H1 (cell line): ENCODE measurements around the gene TFF1. TPM values are rescaled to one million over a fixed set of nuclear protein-coding genes. Genes with fewer than 3 reads are reported as not detected.

Experiments
- CTCF ChIA-PET: fragments of 300-600 bp; sonication (Branson Sonifier 250); formaldehyde crosslinking; loops from one replicate; lab custom pipeline; 2021; ENCODE audit not compliant: partially characterized antibody; lab: Charles Lee
- POLR2A ChIA-PET: fragments of 300-600 bp; sonication (Branson Sonifier 250); formaldehyde crosslinking; loops from one replicate; lab custom pipeline; 2021; ENCODE audit warnings: inconsistent platforms; ENCODE audit not compliant: partially characterized antibody; lab: Charles Lee
- DNase-seq, 2 experiments: peaks; one replicate each; pipeline versions ENCODE4 v3.0.0 to v3.0.0-alpha.2; 2010 to 2022; ENCODE audit warnings: low spot score in 2 of 2, low read depth in 1 of 2, mixed read lengths in 1 of 2
- FAIRE-seq: peaks from 2 replicates; lab custom pipeline; 2011; peaks lifted over from hg19 to GRCh38; lab: Jason Lieb, UNC
- H2AFZ ChIP-seq: 2 replicates; pipeline ENCODE4 v1.8.1; 2012; ENCODE audit warnings: low read length, inconsistent platforms
- H2AK5ac ChIP-seq: 2 replicates; pipeline ENCODE4 v1.6.1; 2013; ENCODE audit warnings: low read depth, low read length
- H2BK120ac ChIP-seq: replicated peaks from 2 replicates; pipeline ENCODE3; 2013; ENCODE audit warnings: low read depth, low read length, inconsistent platforms
- H2BK12ac ChIP-seq: 2 replicates; pipeline ENCODE4 v1.6.1; 2013; ENCODE audit warnings: low read depth, low read length
- H2BK15ac ChIP-seq: 2 replicates; pipeline ENCODE4 v1.6.1; 2013; ENCODE audit warnings: low read length
- H2BK20ac ChIP-seq: 2 replicates; pipeline ENCODE4 v1.6.1; 2013; ENCODE audit warnings: low read length
- H2BK5ac ChIP-seq: 2 replicates; pipeline ENCODE4 v1.6.1; 2013; ENCODE audit warnings: low read depth, low read length
- H3K14ac ChIP-seq: 2 replicates; pipeline ENCODE4 v1.6.1; 2013; ENCODE audit warnings: inconsistent platforms; ENCODE audit not compliant: insufficient read length
- H3K18ac ChIP-seq: 2 replicates; pipeline ENCODE4 v1.6.1; 2013; ENCODE audit warnings: low read length; ENCODE audit errors: extremely low read depth
- H3K23ac ChIP-seq: 2 replicates; pipeline ENCODE4 v1.6.1; 2013; ENCODE audit warnings: inconsistent platforms; ENCODE audit not compliant: insufficient read length
- H3K23me2 ChIP-seq: 2 replicates; pipeline ENCODE4 v1.6.1; 2013; ENCODE audit warnings: low read depth, low read length
- H3K27ac ChIP-seq: 2 replicates; pipeline ENCODE4 v1.6.1; 2011; ENCODE audit warnings: low read depth, low read length, inconsistent platforms
- H3K27me3 ChIP-seq, 4 experiments: replicated peaks in 1 of 4; 1 replicate in 1 of 4; 2 replicates in 3 of 4; pipeline versions ENCODE4 v1.6.1 to v1.8.1; 2011 to 2013; ENCODE audit warnings: low read length in 3 of 4, mild to moderate bottlenecking in 3 of 4, inconsistent platforms in 2 of 4, mixed read lengths in 2 of 4, moderate library complexity in 1 of 4; ENCODE audit not compliant: control insufficient read depth in 3 of 4, insufficient read depth in 3 of 4; ENCODE audit errors: extremely low read depth in 1 of 4
- H3K36me3 ChIP-seq, 4 experiments: 2 replicates each; pipeline versions ENCODE4 v1.6.1 to v1.8.1; 2011 to 2013; ENCODE audit warnings: mild to moderate bottlenecking in 4 of 4, low read length in 3 of 4, moderate library complexity in 2 of 4, control low read depth in 1 of 4, inconsistent platforms in 1 of 4; ENCODE audit not compliant: insufficient read depth in 4 of 4, control insufficient read depth in 2 of 4
- H3K4ac ChIP-seq: replicated peaks from 2 replicates; pipeline ENCODE3; 2013; ENCODE audit warnings: low read length, low read depth, mixed read lengths, inconsistent platforms; ENCODE audit not compliant: insufficient read length
- H3K4me1 ChIP-seq, 4 experiments: replicated peaks in 1 of 4; 1 replicate in 1 of 4; 2 replicates in 3 of 4; pipeline versions ENCODE4 v1.6.1 to v1.8.1; 2011 to 2013; ENCODE audit warnings: low read length in 3 of 4, inconsistent platforms in 2 of 4, mixed read lengths in 1 of 4; ENCODE audit not compliant: insufficient read depth in 4 of 4, control insufficient read depth in 3 of 4
- H3K4me2 ChIP-seq, 2 experiments: 2 replicates each; pipeline versions ENCODE4 v1.6.1 to v1.8.1; 2011 to 2013; ENCODE audit warnings: low read depth in 2 of 2, low read length in 2 of 2, control low read depth in 1 of 2, inconsistent platforms in 1 of 2, mild to moderate bottlenecking in 1 of 2; ENCODE audit not compliant: insufficient read depth in 1 of 2
- H3K4me3 ChIP-seq, 4 experiments: fragments of 200-600, 300-600 bp in 1 of 4; sonication (generic), shearing (Covaris generic), sonication (Bioruptor Twin) in 1 of 4; 2 replicates each; pipeline versions ENCODE4 v1.5.1 to v1.8.1; 2011 to 2016; ENCODE audit warnings: low read length in 4 of 4, low read depth in 3 of 4, control low read depth in 2 of 4, inconsistent platforms in 2 of 4, mild to moderate bottlenecking in 2 of 4, mixed read lengths in 1 of 4, moderate library complexity in 1 of 4; ENCODE audit not compliant: insufficient read depth in 2 of 4; ENCODE audit errors: extremely low read depth in 1 of 4
- H3K56ac ChIP-seq: replicated peaks from 2 replicates; pipeline ENCODE3; 2013; ENCODE audit warnings: low read depth, mild to moderate bottlenecking, mixed read lengths, low read length, inconsistent platforms; ENCODE audit not compliant: insufficient read length
- H3K79me1 ChIP-seq: 2 replicates; pipeline ENCODE4 v1.6.1; 2013; ENCODE audit warnings: low read depth, low read length, control low read depth
- H3K79me2 ChIP-seq, 2 experiments: 2 replicates each; pipeline versions ENCODE4 v1.6.1 to v1.8.1; 2012 to 2013; ENCODE audit warnings: low read length in 2 of 2, mild to moderate bottlenecking in 2 of 2, inconsistent platforms in 1 of 2; ENCODE audit not compliant: insufficient read depth in 2 of 2, control insufficient read depth in 1 of 2
- H3K9ac ChIP-seq, 4 experiments: replicated peaks in 1 of 4; 1 replicate in 1 of 4; 2 replicates in 3 of 4; pipeline versions ENCODE4 v1.6.1 to v1.8.1; 2011 to 2013; ENCODE audit warnings: low read depth in 3 of 4, low read length in 3 of 4, control low read depth in 2 of 4, mild to moderate bottlenecking in 2 of 4, moderate library complexity in 2 of 4, inconsistent platforms in 1 of 4; ENCODE audit errors: extremely low read depth in 1 of 4
- H3K9me3 ChIP-seq, 2 experiments: 2 replicates each; pipeline versions ENCODE4 v1.6.1 to v1.8.1; 2012 to 2013; ENCODE audit warnings: mild to moderate bottlenecking in 2 of 2, moderate library complexity in 2 of 2, control low read depth in 1 of 2, inconsistent platforms in 1 of 2, low read depth in 1 of 2, low read length in 1 of 2, mixed read lengths in 1 of 2; ENCODE audit not compliant: insufficient read depth in 2 of 2
- H4K20me1 ChIP-seq, 2 experiments: replicated peaks in 1 of 2; 2 replicates each; pipeline versions ENCODE3 to v1.8.1; 2011 to 2013; ENCODE audit warnings: inconsistent platforms in 2 of 2, low read length in 2 of 2, mild to moderate bottlenecking in 1 of 2; ENCODE audit not compliant: insufficient read depth in 2 of 2, control insufficient read depth in 1 of 2
- H4K5ac ChIP-seq: 2 replicates; pipeline ENCODE4 v1.6.1; 2013; ENCODE audit warnings: low read length, low read depth, mixed read lengths, inconsistent platforms; ENCODE audit not compliant: insufficient read length
- H4K8ac ChIP-seq: 2 replicates; pipeline ENCODE4 v1.8.0; 2013; ENCODE audit warnings: mild to moderate bottlenecking, moderate library complexity, low read length, inconsistent platforms; ENCODE audit not compliant: insufficient read depth; ENCODE audit errors: extremely low read depth
- H4K91ac ChIP-seq: replicated peaks from 2 replicates; pipeline ENCODE3; 2013; ENCODE audit warnings: low read length, mixed read lengths, inconsistent platforms; ENCODE audit not compliant: insufficient read length
- ASH2L ChIP-seq: fragments of 200-600, 300-600 bp; sonication (generic); IDR thresholded peaks from one replicate; pipeline ENCODE4 v1.7.1; 2017; ENCODE audit warnings: low read length
- CHD2 ChIP-seq: IDR thresholded peaks from 2 replicates; pipeline ENCODE4 v1.6.1; 2012; ENCODE audit warnings: low read length, improper control_type of control experiment
- EGR1 ChIP-seq: IDR thresholded peaks from 2 replicates; pipeline ENCODE4 v1.6.1; 2011; ENCODE audit warnings: low read depth, low read length, borderline replicate concordance
- EP300 ChIP-seq, 2 experiments: IDR thresholded peaks; 1 replicate in 1 of 2; 2 replicates in 1 of 2; pipeline ENCODE4 v1.6.1; 2011 to 2012; ENCODE audit warnings: low read depth in 2 of 2, low read length in 2 of 2, mild to moderate bottlenecking in 2 of 2, borderline replicate concordance in 1 of 2, inconsistent platforms in 1 of 2, moderate library complexity in 1 of 2
- EZH2 ChIP-seq: fragments of 200-600 bp; sonication (generic); IDR thresholded peaks from 2 replicates; pipeline ENCODE4 v1.7.1; 2012; ENCODE audit warnings: low read depth, mild to moderate bottlenecking, moderate library complexity, low read length, inconsistent platforms; ENCODE audit not compliant: severe bottlenecking
- HDAC6 ChIP-seq: IDR thresholded peaks from one replicate; pipeline ENCODE4 v1.7.1; 2012; ENCODE audit warnings: low read depth, mild to moderate bottlenecking, inconsistent platforms, low read length, moderate library complexity
- KDM5A ChIP-seq: fragments of 200-600 bp; IDR thresholded peaks from 2 replicates; pipeline ENCODE4 v1.7.1; 2012; ENCODE audit warnings: mild to moderate bottlenecking, low read length, inconsistent platforms, mixed read lengths
- RFX5 ChIP-seq: IDR thresholded peaks from 2 replicates; pipeline ENCODE4 v1.6.1; 2011; ENCODE audit warnings: low read depth, low read length, improper control_type of control experiment, borderline replicate concordance
- SP4 ChIP-seq: IDR thresholded peaks from 2 replicates; pipeline ENCODE4 v1.6.1; 2012; ENCODE audit warnings: low read length, inconsistent platforms
- TBP ChIP-seq: IDR thresholded peaks from 2 replicates; pipeline ENCODE4 v1.6.1; 2011; ENCODE audit warnings: low read depth, low read length, improper control_type of control experiment
- USF2 ChIP-seq: IDR thresholded peaks from 2 replicates; pipeline ENCODE4 v1.6.1; 2011; ENCODE audit warnings: low read length, improper control_type of control experiment
- ZNF274 ChIP-seq: IDR thresholded peaks from 2 replicates; pipeline ENCODE4 v1.7.0; 2012; ENCODE audit warnings: low read length, borderline replicate concordance; ENCODE audit errors: extremely low read depth
- WGBS, 2 experiments: shearing (Covaris generic) in 1 of 2; methylation state at CpG; one replicate each; pipeline versions ENCODE4 v1.1.6 to v1.1.7; 2013 to 2015; ENCODE audit warnings: low lambda C conversion rate in 2 of 2, mixed read lengths in 2 of 2, inconsistent platforms in 1 of 2, low coverage in 1 of 2, missing lambda C conversion rate in 1 of 2; ENCODE audit not compliant: insufficient replicate concordance in 2 of 2, insufficient coverage in 1 of 2, insufficient read length in 1 of 2; ENCODE audit errors: extremely low coverage in 1 of 2, missing lambda C conversion rate in 1 of 2; 5-methylcytosine and 5-hydroxymethylcytosine counted together
- polyA plus RNA-seq, 7 experiments: library from polyadenylated mRNA; depleted of rRNA in 3 of 7; stranded (reverse) in 5 of 7; unstranded in 2 of 7; fragments of >200 nt in 5 of 7; fragments of 200-250 nt in 2 of 7; gene quantifications; 1 replicate in 5 of 7; 2 replicates in 1 of 7; 4 replicates in 1 of 7; pipeline versions ENCODE4 v1.2.1 to v1.2.3, GENCODE V29; 2011 to 2013; ENCODE audit warnings: missing spikeins in 2 of 7, mixed read lengths in 2 of 7
- total RNA-seq: library from RNA; stranded (reverse); fragmentation: NEBNext Ultra II Directional; extraction: Animal tissue kit (Norgen Biotek cat#: 25700); gene quantifications from 2 replicates; pipeline ENCODE4 v1.2.1, GENCODE V29; 2021

Gene TFF1
- total and polyA plus RNA-seq, 2 of the 8 experiments (the other 6 are each of a cell fraction or from before 2014, with no cell fraction given), result not detected

GRCh38 chr21:42341776-42342542 is 24.4 kb downstream of the TFF1 start:
- H2BK120ac ChIP-seq, result no peak overlapping the region
- no peaks in the 10 kb centered on the region for H3K9me3 ChIP-seq
- no peaks in the 10 kb centered on the region for H3K79me1 ChIP-seq
- 95% methylated on average over 15 of the region's 15 CpGs; no CpG with 5 or more reads in 1 of the 2 experiments for WGBS, 2 experiments
- no peak overlapping the region for H2AK5ac ChIP-seq
- H3K23me2 ChIP-seq, result no peaks in the 10 kb centered on the region
- H3K9ac ChIP-seq, result no peak overlapping the region
- no peaks in the 10 kb centered on the region for H4K20me1 ChIP-seq
- H3K4me3 ChIP-seq, result no peak overlapping the region
- no peak overlapping the region for H3K23ac ChIP-seq
- no peak overlapping the region for H4K91ac ChIP-seq
- no peaks in the 10 kb centered on the region for H3K79me2 ChIP-seq
- no peak overlapping the region for H3K56ac ChIP-seq
- H3K14ac ChIP-seq, result no peak overlapping the region
- no peak overlapping the region for H2BK12ac ChIP-seq
- H4K5ac ChIP-seq, result no peak overlapping the region
- DNase-seq (peak in 1 of 2 experiments; percentile 19), FAIRE-seq (no peak)
- peaks cover 0 to 5% (median 3%) of the 10 kb centered on the region in 4 experiments; a peak in 4 of 7 replicates for H3K4me1 ChIP-seq
- H2AFZ ChIP-seq, result no peak overlapping the region
- H3K18ac ChIP-seq, result no peak overlapping the region
- H4K8ac ChIP-seq, result no peak overlapping the region
- no peaks in the 10 kb centered on the region for H3K27me3 ChIP-seq
- H3K4ac ChIP-seq, result no peak overlapping the region
- H3K27ac ChIP-seq, result no peak overlapping the region
- H2BK15ac ChIP-seq, result no peak overlapping the region
- no peak overlapping the region for H3K4me2 ChIP-seq
- H2BK20ac ChIP-seq, result no peak overlapping the region
- H3K36me3 ChIP-seq, result no peaks in the 10 kb centered on the region
- ChIA-PET POLR2A (no interaction called here), CTCF (interaction anchor here (0.6 to 11.6 kb wide), 6 partner anchors 26 to 305 kb away, joined by 3 to 137 read pairs (median 4); partner anchors contain the start of gene TFF3)
- no peak overlapping the region for H2BK5ac ChIP-seq
- no peak for TF ChIP-seq KDM5A
- TF ChIP-seq HDAC6, result no peak
- TF ChIP-seq SP4, result no peak
- no peak for TF ChIP-seq RFX5
- TF ChIP-seq EZH2, result no peak
- no peak for TF ChIP-seq ZNF274
- no peak for TF ChIP-seq CHD2
- TF ChIP-seq EP300 (IDR thresholded peaks at IDR 0.05; ENCODE audit: borderline replicate concordance in 1 of 2, low read depth in 2 of 2, low read length in 2 of 2), result no peak
- no peak for TF ChIP-seq USF2
- no peak for TF ChIP-seq TBP
- no peak for TF ChIP-seq EGR1
- no peak for TF ChIP-seq ASH2L
